Loucy (cell line): ENCODE measurements around the gene FAM180B.

Experiments used
- H2AFZ ChIP-seq: fragments of 200-600 bp; sonication (generic); 2 replicates; pipeline ENCODE4 v1.6.0; 2016; ENCODE audit warnings: antibody characterized with exemption, mild to moderate bottlenecking, low read length, moderate library complexity
- H3F3A ChIP-seq: fragments of 200-600 bp; 2 replicates; pipeline ENCODE4 v1.6.0; 2016; ENCODE audit warnings: antibody characterized with exemption, low read depth, mild to moderate bottlenecking
- H3K27me3 ChIP-seq: fragments of 200-600 bp; sonication (generic); 2 replicates; pipeline ENCODE4 v1.6.1; 2014; ENCODE audit warnings: low read length, mild to moderate bottlenecking; ENCODE audit not compliant: insufficient read depth, poor library complexity, severe bottlenecking
- H3K36me3 ChIP-seq: fragments of 200-600 bp; sonication (generic); 2 replicates; pipeline ENCODE4 v1.6.1; 2016; ENCODE audit warnings: low read length; ENCODE audit not compliant: insufficient read depth
- H3K4me1 ChIP-seq: fragments of 200-600 bp; sonication (generic); 2 replicates; pipeline ENCODE4 v1.5.1; 2014; ENCODE audit warnings: low read length, mild to moderate bottlenecking; ENCODE audit not compliant: insufficient read depth, poor library complexity, severe bottlenecking
- H3K4me2 ChIP-seq: fragments of 200-600 bp; sonication (generic); 2 replicates; pipeline ENCODE4 v1.6.0; 2014; ENCODE audit warnings: antibody characterized with exemption, low read length, low read depth, mild to moderate bottlenecking; ENCODE audit not compliant: poor library complexity, severe bottlenecking
- H3K4me3 ChIP-seq: fragments of 200-600 bp; sonication (generic); 2 replicates; pipeline ENCODE4 v1.5.1; 2014; ENCODE audit warnings: low read length, mild to moderate bottlenecking, mixed read lengths; ENCODE audit not compliant: poor library complexity, severe bottlenecking
- H3K79me2 ChIP-seq: fragments of 200-600 bp; sonication (generic); 2 replicates; pipeline ENCODE4 v1.6.1; 2014; ENCODE audit warnings: low read length; ENCODE audit not compliant: insufficient read depth
- H3K9ac ChIP-seq: fragments of 200-600 bp; sonication (generic); 2 replicates; pipeline ENCODE4 v1.6.0; 2014; ENCODE audit warnings: mild to moderate bottlenecking, low read depth, low read length, moderate library complexity; ENCODE audit not compliant: poor library complexity, severe bottlenecking
- H3K9me2 ChIP-seq: fragments of 200-600 bp; sonication (generic); replicated peaks from 2 replicates; pipeline ENCODE4 v1.6.1; 2016; ENCODE audit warnings: low read depth, low read length, mixed read lengths
- H3K9me3 ChIP-seq: fragments of 200-600 bp; sonication (generic); 2 replicates; pipeline ENCODE4 v1.6.1; 2014; ENCODE audit warnings: mild to moderate bottlenecking, antibody characterized with exemption, low read length, low read depth; ENCODE audit not compliant: insufficient read depth
- H4K20me1 ChIP-seq: fragments of 200-600 bp; sonication (generic); 2 replicates; pipeline ENCODE4 v1.6.0; 2014; ENCODE audit warnings: antibody characterized with exemption, low read length, mild to moderate bottlenecking; ENCODE audit not compliant: insufficient read depth, poor library complexity, severe bottlenecking
- EZH2phosphoT487 ChIP-seq: fragments of 200-600 bp; IDR thresholded peaks from 2 replicates; pipeline ENCODE4 v1.6.1; 2018; ENCODE audit warnings: antibody characterized with exemption, mild to moderate bottlenecking, moderate library complexity, borderline replicate concordance
- TF ChIP-seq, protein P1 (sequence below): fragments of 200-600 bp; sonication (generic); conservative IDR thresholded peaks from 2 replicates; pipeline ENCODE4 v1.5.1; 2014; ENCODE audit warnings: mild to moderate bottlenecking, antibody characterized with exemption, low read length

Gene FAM180B

DNA sequence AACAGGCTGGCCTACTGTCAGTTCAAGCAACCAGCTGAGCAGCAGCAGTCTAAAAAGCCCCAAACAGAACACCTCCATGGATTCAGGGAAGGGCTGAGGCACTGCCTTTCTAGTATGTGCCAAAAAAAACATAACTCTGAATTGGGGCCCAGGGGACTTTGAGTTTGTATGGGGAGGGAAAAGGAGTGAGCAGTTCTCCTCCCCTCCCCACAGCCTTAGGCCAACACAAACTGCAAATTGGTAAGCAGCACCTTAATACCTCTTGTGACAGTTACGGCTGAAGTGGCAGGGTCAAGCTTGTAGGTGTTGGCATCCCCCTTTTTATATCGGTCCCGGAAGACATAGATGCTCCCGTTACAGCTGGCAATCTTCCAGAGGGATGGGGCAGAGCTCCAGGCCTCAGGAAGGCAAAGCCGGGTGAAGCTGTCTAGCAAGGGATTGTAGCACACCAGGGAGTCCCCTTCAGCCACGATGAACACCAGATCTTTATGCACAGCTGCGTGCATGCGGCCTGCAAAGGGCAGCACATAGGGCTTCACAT is 13.7 kb upstream of the FAM180B start:
- Histone ChIP-seq H2AFZ (no peak overlapping the region), H3K4me2 (peak overlapping the region; percentile 1), H3K27me3 (no peaks in the 10 kb centered on the region), H3F3A (no peaks in the 10 kb centered on the region), H3K9me3 (no peaks in the 10 kb centered on the region), H3K9me2 (no peaks in the 10 kb centered on the region), H3K4me1 (peaks cover 24% of the 10 kb centered on the region), H3K4me3 (no peak overlapping the region), H4K20me1 (peaks cover 18% of the 10 kb centered on the region), H3K36me3 (peaks cover 34% of the 10 kb centered on the region; the same call in 1 of the 2 replicates), H3K9ac (no peak overlapping the region), H3K79me2 (peaks cover 79% of the 10 kb centered on the region)
- no peak for TF ChIP-seq EZH2phosphoT487
- TF ChIP-seq, protein P1, sequence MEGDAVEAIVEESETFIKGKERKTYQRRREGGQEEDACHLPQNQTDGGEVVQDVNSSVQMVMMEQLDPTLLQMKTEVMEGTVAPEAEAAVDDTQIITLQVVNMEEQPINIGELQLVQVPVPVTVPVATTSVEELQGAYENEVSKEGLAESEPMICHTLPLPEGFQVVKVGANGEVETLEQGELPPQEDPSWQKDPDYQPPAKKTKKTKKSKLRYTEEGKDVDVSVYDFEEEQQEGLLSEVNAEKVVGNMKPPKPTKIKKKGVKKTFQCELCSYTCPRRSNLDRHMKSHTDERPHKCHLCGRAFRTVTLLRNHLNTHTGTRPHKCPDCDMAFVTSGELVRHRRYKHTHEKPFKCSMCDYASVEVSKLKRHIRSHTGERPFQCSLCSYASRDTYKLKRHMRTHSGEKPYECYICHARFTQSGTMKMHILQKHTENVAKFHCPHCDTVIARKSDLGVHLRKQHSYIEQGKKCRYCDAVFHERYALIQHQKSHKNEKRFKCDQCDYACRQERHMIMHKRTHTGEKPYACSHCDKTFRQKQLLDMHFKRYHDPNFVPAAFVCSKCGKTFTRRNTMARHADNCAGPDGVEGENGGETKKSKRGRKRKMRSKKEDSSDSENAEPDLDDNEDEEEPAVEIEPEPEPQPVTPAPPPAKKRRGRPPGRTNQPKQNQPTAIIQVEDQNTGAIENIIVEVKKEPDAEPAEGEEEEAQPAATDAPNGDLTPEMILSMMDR = no peak

DNA sequence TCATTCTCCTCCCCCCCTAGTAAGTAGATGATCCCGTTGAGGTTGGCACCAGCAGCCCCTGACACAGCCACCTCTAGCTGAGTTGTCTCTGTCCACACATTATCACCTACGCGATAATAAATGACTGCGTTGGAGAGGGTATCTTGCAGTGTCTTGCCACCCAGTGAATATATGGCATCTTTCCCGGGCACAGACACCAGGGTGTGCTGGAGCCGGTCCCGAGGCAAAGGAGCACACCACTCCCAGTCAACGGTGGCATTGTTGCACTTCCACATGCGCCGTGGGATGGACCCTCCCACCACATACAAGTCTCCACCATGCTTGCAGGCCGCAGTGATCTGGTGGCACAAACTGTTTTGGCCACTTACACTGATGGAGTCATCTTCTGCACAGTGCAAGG is 13.2 kb upstream of the FAM180B start:
- peaks cover 79% of the 10 kb centered on the region for H3K79me2 ChIP-seq
- no peaks in the 10 kb centered on the region for H3F3A ChIP-seq
- H2AFZ ChIP-seq = no peak overlapping the region
- H3K4me2 ChIP-seq = no peak overlapping the region
- no peak for TF ChIP-seq EZH2phosphoT487
- TF ChIP-seq, protein P1 = no peak
- no peak overlapping the region for H3K4me3 ChIP-seq
- H3K27me3 ChIP-seq = no peaks in the 10 kb centered on the region
- H3K4me1 ChIP-seq = peaks cover 30% of the 10 kb centered on the region
- no peaks in the 10 kb centered on the region for H3K9me2 ChIP-seq
- peaks cover 34% of the 10 kb centered on the region; the same call in 1 of the 2 replicates for H3K36me3 ChIP-seq
- H4K20me1 ChIP-seq = peaks cover 23% of the 10 kb centered on the region
- H3K9me3 ChIP-seq = no peaks in the 10 kb centered on the region
- H3K9ac ChIP-seq = no peak overlapping the region

DNA sequence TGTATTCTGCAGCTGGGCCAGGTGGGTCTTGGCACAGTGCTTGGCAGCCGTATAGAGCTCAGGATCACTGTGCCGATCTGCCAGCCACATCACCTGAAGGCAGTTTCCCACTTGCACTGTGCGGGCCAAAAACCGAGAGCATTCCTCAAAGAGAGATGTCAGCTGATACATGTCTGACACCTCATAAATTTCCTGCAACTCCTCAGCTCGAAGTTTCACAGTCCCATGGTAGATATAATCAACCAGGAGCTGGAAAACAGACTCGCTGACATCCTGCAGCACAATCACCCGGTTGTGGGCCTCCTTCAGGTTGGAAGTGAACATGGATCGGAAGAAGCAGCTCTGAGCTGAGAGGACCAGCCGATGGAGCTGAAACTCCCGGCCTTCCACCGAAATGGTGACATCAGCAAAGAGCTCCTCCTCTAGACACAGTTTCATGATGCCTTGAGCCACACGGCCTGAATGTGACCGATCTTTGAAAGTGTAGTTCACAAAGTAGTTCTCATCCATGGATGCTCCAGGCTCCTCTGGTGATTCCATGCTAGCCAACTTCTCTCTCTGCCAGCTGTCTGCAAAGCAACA is 8.9 kb upstream of the FAM180B start:
- Histone ChIP-seq H3K4me2 (peak overlapping the region; percentile 88), H3K9ac (peak overlapping the region; percentile 90), H2AFZ (no peak overlapping the region), H3K9me2 (no peaks in the 10 kb centered on the region), H3F3A (no peaks in the 10 kb centered on the region), H3K9me3 (no peaks in the 10 kb centered on the region), H3K4me1 (peaks cover 43% of the 10 kb centered on the region), H3K4me3 (peak overlapping the region; percentile 97), H4K20me1 (peaks cover 32% of the 10 kb centered on the region), H3K79me2 (peaks cover 78% of the 10 kb centered on the region), H3K27me3 (no peaks in the 10 kb centered on the region), H3K36me3 (peaks cover 27% of the 10 kb centered on the region; the same call in 1 of the 2 replicates)
- no peak for TF ChIP-seq EZH2phosphoT487
- TF ChIP-seq, protein P1 = no peak
